Smooth muscle cell (in vitro differentiated cells): Measurements from ENCODE around the gene RPS6KA2. TPM values are rescaled to one million over a fixed set of nuclear protein-coding genes. Genes with fewer than 3 reads are reported as not detected.

Experiments
- DNase-seq: peaks from one replicate; lab custom pipeline; 2025; ENCODE audit not compliant: unreplicated experiment; lab: John Stamatoyannopoulos, UW
- H2AFZ ChIP-seq: fragments of 200-600 bp; sonication (generic); 2 replicates; pipeline ENCODE4 v1.6.0; 2016; ENCODE audit warnings: antibody characterized with exemption, low read depth, mild to moderate bottlenecking
- H3F3A ChIP-seq: fragments of 200-600 bp; sonication (generic); 2 replicates; pipeline ENCODE4 v1.6.0; 2017; ENCODE audit warnings: antibody characterized with exemption, low read depth
- H3K27ac ChIP-seq: fragments of 200-600 bp; sonication (generic); 2 replicates; pipeline ENCODE4 v1.5.1; 2016; ENCODE audit warnings: low read depth, mild to moderate bottlenecking
- H3K27me3 ChIP-seq: fragments of 200-600 bp; sonication (generic); 2 replicates; pipeline ENCODE4 v1.6.1; 2016; ENCODE audit warnings: low read depth, mild to moderate bottlenecking
- H3K36me3 ChIP-seq: fragments of 200-600 bp; sonication (generic); 2 replicates; pipeline ENCODE4 v1.5.1; 2016; ENCODE audit warnings: low read depth
- H3K4me1 ChIP-seq: fragments of 200-600 bp; sonication (generic); 2 replicates; pipeline ENCODE4 v1.5.1; 2016; ENCODE audit warnings: low read depth
- H3K4me2 ChIP-seq: fragments of 200-600 bp; sonication (generic); 2 replicates; pipeline ENCODE4 v1.6.0; 2016; ENCODE audit warnings: mild to moderate bottlenecking
- H3K4me3 ChIP-seq: fragments of 200-600 bp; sonication (generic); 2 replicates; pipeline ENCODE4 v1.5.1; 2016; ENCODE audit warnings: mild to moderate bottlenecking
- H3K79me2 ChIP-seq: fragments of 200-600 bp; sonication (generic); 2 replicates; pipeline ENCODE4 v1.6.0; 2016; ENCODE audit warnings: low read depth, mild to moderate bottlenecking
- H3K9ac ChIP-seq: fragments of 200-600 bp; sonication (generic); 2 replicates; pipeline ENCODE4 v1.6.0; 2016; ENCODE audit warnings: low read depth
- H3K9me3 ChIP-seq: fragments of 200-600 bp; sonication (generic); replicated peaks from 2 replicates; pipeline ENCODE4 v1.5.1; 2016; ENCODE audit warnings: low read depth
- H4K20me1 ChIP-seq: fragments of 200-600 bp; sonication (generic); 2 replicates; pipeline ENCODE4 v1.6.0; 2016; ENCODE audit warnings: low read depth
- WGBS: methylation state at CpG from one replicate; pipeline ENCODE4 v1.1.7; 2016; ENCODE audit warnings: low lambda C conversion rate; 5-methylcytosine and 5-hydroxymethylcytosine counted together
- polyA plus RNA-seq: library from polyadenylated mRNA; unstranded; fragments of >200 nt; fragmentation: Nextera tagmentation; extraction: Ambion mirVana; gene quantifications from 2 replicates; pipeline ENCODE4 v1.2.1, GENCODE V29; 2016
- total RNA-seq: library from RNA; depleted of rRNA; stranded (reverse); fragments of >200 nt; gene quantifications from 2 replicates; pipeline ENCODE4 v1.2.3, GENCODE V29; 2014
- TF ChIP-seq, protein P1 (sequence below): fragments of 200-600 bp; sonication (generic); IDR thresholded peaks from 2 replicates; pipeline ENCODE4 v1.5.1; 2017; ENCODE audit warnings: borderline replicate concordance, mild to moderate bottlenecking, antibody characterized with exemption; ENCODE audit not compliant: insufficient read depth, poor library complexity, severe bottlenecking

Gene RPS6KA2
- total and polyA plus RNA-seq, 2 experiments from 2014 or later: 7.8 to 10.4 TPM

DNA sequence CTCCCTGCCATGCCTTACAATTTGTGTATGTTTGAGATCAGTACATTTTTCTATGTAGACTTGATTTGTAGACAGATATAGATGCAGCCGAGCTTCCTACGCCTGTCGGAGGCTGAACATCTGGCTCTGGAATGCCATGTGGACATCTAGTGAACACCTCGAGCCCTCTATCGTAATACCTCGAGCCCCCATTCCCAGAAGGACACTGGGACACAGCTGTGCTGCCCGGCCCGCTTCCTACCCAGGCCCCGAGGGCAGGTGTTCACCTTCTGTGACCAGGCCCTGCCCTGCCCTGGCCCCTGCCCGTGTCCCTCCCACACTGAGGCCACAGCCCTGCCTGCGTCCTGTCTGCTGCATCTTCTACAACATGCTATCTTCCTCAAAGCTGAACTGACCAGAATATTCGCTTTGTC is 12.9 kb downstream of the RPS6KA2 start:
- TF ChIP-seq, protein P1, sequence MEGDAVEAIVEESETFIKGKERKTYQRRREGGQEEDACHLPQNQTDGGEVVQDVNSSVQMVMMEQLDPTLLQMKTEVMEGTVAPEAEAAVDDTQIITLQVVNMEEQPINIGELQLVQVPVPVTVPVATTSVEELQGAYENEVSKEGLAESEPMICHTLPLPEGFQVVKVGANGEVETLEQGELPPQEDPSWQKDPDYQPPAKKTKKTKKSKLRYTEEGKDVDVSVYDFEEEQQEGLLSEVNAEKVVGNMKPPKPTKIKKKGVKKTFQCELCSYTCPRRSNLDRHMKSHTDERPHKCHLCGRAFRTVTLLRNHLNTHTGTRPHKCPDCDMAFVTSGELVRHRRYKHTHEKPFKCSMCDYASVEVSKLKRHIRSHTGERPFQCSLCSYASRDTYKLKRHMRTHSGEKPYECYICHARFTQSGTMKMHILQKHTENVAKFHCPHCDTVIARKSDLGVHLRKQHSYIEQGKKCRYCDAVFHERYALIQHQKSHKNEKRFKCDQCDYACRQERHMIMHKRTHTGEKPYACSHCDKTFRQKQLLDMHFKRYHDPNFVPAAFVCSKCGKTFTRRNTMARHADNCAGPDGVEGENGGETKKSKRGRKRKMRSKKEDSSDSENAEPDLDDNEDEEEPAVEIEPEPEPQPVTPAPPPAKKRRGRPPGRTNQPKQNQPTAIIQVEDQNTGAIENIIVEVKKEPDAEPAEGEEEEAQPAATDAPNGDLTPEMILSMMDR: no peak
- no peaks in the 10 kb centered on the region for H4K20me1 ChIP-seq
- no peak overlapping the region for H3K4me2 ChIP-seq
- H3K9ac ChIP-seq: no peak overlapping the region
- no peaks in the 10 kb centered on the region for H3K36me3 ChIP-seq
- H3K4me1 ChIP-seq: peaks cover 8% of the 10 kb centered on the region
- DNase-seq: no peak
- H3K27me3 ChIP-seq: no peaks in the 10 kb centered on the region
- WGBS: 95% methylated on average over 12 of the region's 12 CpGs
- peaks cover 25% of the 10 kb centered on the region for H3K79me2 ChIP-seq
- H2AFZ ChIP-seq: no peak overlapping the region
- H3K9me3 ChIP-seq: no peaks in the 10 kb centered on the region
- no peaks in the 10 kb centered on the region for H3F3A ChIP-seq
- no peak overlapping the region for H3K4me3 ChIP-seq
- no peak overlapping the region for H3K27ac ChIP-seq

GRCh38 chr6:166613027-166613426 is 14.0 kb downstream of the RPS6KA2 start:
- Histone ChIP-seq H3K9me3 (no peaks in the 10 kb centered on the region), H2AFZ (no peak overlapping the region), H3K4me1 (peaks cover 8% of the 10 kb centered on the region), H3K27me3 (no peaks in the 10 kb centered on the region), H3F3A (no peaks in the 10 kb centered on the region), H3K4me3 (no peak overlapping the region), H3K9ac (no peak overlapping the region), H3K4me2 (no peak overlapping the region), H3K79me2 (peaks cover 25% of the 10 kb centered on the region), H3K27ac (no peak overlapping the region), H4K20me1 (no peaks in the 10 kb centered on the region), H3K36me3 (no peaks in the 10 kb centered on the region)
- TF ChIP-seq, protein P1: no peak
- 84% methylated on average over 7 of the region's 7 CpGs for WGBS
- no peak for DNase-seq

GRCh38 chr6:166612471-166612881 is 14.6 kb downstream of the RPS6KA2 start:
- H3K36me3 ChIP-seq: no peaks in the 10 kb centered on the region
- peaks cover 30% of the 10 kb centered on the region for H3K79me2 ChIP-seq
- H4K20me1 ChIP-seq: no peaks in the 10 kb centered on the region
- H2AFZ ChIP-seq: no peak overlapping the region
- peaks cover 8% of the 10 kb centered on the region for H3K4me1 ChIP-seq
- H3F3A ChIP-seq: no peaks in the 10 kb centered on the region
- no peaks in the 10 kb centered on the region for H3K27me3 ChIP-seq
- WGBS: 63% methylated on average over 11 of the region's 11 CpGs
- no peak for DNase-seq
- no peak overlapping the region for H3K9ac ChIP-seq
- H3K27ac ChIP-seq: no peak overlapping the region
- no peak overlapping the region for H3K4me3 ChIP-seq
- TF ChIP-seq, protein P1: no peak
- H3K9me3 ChIP-seq: no peaks in the 10 kb centered on the region
- no peak overlapping the region for H3K4me2 ChIP-seq

DNA sequence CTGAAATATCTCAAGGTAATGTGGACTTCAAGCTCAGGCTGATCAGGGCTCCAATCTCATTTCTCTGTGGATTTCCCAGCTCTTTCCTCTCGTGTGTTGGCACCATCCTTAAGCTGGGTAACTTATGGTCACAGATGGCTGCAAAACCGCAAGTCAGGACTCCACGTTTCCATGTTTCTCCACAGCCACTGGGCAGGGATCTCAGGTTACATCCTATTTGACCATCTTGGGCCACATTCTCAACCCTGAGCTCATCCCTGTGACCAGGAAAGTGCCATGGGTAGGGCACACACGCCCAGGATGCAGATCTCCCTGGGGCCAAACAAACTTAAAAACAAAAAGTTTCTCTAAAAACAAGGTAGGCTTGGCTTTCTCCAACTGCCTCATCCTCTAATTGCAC is 15.4 kb downstream of the RPS6KA2 start:
- H3F3A ChIP-seq: no peaks in the 10 kb centered on the region
- H3K9ac ChIP-seq: no peak overlapping the region
- no peaks in the 10 kb centered on the region for H3K27me3 ChIP-seq
- peaks cover 31% of the 10 kb centered on the region for H3K79me2 ChIP-seq
- no peaks in the 10 kb centered on the region for H3K9me3 ChIP-seq
- no peak overlapping the region for H2AFZ ChIP-seq
- no peak overlapping the region for H3K27ac ChIP-seq
- DNase-seq: no peak
- H3K36me3 ChIP-seq: no peaks in the 10 kb centered on the region
- TF ChIP-seq, protein P1: no peak
- no peak overlapping the region for H3K4me2 ChIP-seq
- no peak overlapping the region for H3K4me3 ChIP-seq
- 86% methylated on average over 4 of the region's 4 CpGs for WGBS
- no peaks in the 10 kb centered on the region for H4K20me1 ChIP-seq
- peaks cover 8% of the 10 kb centered on the region for H3K4me1 ChIP-seq
